GM12878 (cell line): ENCODE results near the gene SCYL3. TPM values are rescaled to one million over a fixed set of nuclear protein-coding genes. Genes with fewer than 3 reads are reported as not detected.

ENCODE experiments used
- ATAC-seq: fragments of 200-7000 bp; cut with Tn5 transposase; 3 replicates; pipeline ENCODE4 v1.9.1; 2020; ENCODE audit warnings: mild to moderate bottlenecking, moderate library complexity
- BruUV-seq: library from RNA; stranded (reverse); fragments of 400-500 nt; replicated peaks from 2 replicates; lab custom pipeline; 2021; lab: Mats Ljungman, UMichigan
- CTCF ChIA-PET: fragments of 300-600 bp; sonication (Branson Sonifier 250); formaldehyde crosslinking; extraction: SDS; loops from one replicate; lab custom pipeline; 2021; ENCODE audit warnings: inconsistent platforms; lab: Yijun Ruan, JAX
- POLR2A ChIA-PET: fragments of 350-600 bp; formaldehyde crosslinking; extraction: SDS; loops from one replicate; lab custom pipeline; 2021; ENCODE audit warnings: inconsistent platforms; lab: Charles Lee
- RAD21 ChIA-PET: fragments of 300-600 bp; sonication (Branson Sonifier 250); formaldehyde crosslinking; loops from one replicate; lab custom pipeline; 2023; ENCODE audit warnings: antibody characterized with exemption; ENCODE audit not compliant: unreplicated experiment; lab: Charles Lee
- SMC1A ChIA-PET: fragments of 300-600 bp; sonication (Branson Sonifier 250); formaldehyde crosslinking; loops from one replicate; lab custom pipeline; 2023; ENCODE audit not compliant: unreplicated experiment, uncharacterized antibody; lab: Charles Lee
- DNase-seq: peaks from one replicate; pipeline ENCODE4 v3.0.0-alpha.2; 2011; ENCODE audit warnings: low read depth, low spot score
- FAIRE-seq: peaks from 3 replicates; lab custom pipeline; 2011; peaks lifted over from hg19 to GRCh38; lab: Jason Lieb, UNC
- H2AFZ ChIP-seq: 2 replicates; pipeline ENCODE4 v1.6.0; 2011; ENCODE audit warnings: low read depth, low read length, control low read depth; ENCODE audit not compliant: control insufficient read depth
- H3K27ac ChIP-seq: 2 replicates; pipeline ENCODE4 v1.5.1; 2011; ENCODE audit warnings: control low read depth; ENCODE audit not compliant: control insufficient read depth, insufficient read depth
- H3K27me3 ChIP-seq, 2 experiments: replicated peaks in 1 of 2; 2 replicates each; pipeline versions ENCODE4 v1.6.0 to v1.6.1; 2011; ENCODE audit warnings: low read length in 1 of 2; ENCODE audit not compliant: control insufficient read depth in 2 of 2, insufficient read depth in 2 of 2
- H3K36me3 ChIP-seq, 2 experiments: 2 replicates each; pipeline ENCODE4 v1.5.1; 2011; ENCODE audit warnings: low read length in 1 of 2; ENCODE audit not compliant: control insufficient read depth in 2 of 2, insufficient read depth in 2 of 2
- H3K4me1 ChIP-seq: 2 replicates; pipeline ENCODE4 v1.6.1; 2011; ENCODE audit warnings: mild to moderate bottlenecking, low read length, moderate library complexity, mixed read lengths; ENCODE audit not compliant: control insufficient read depth, insufficient read depth
- H3K4me2 ChIP-seq: 2 replicates; pipeline ENCODE4 v1.6.0; 2011; ENCODE audit warnings: control low read depth; ENCODE audit not compliant: control insufficient read depth, insufficient read depth
- H3K4me3 ChIP-seq: fragments of 200-600 bp; sonication (generic); 2 replicates; pipeline ENCODE4 v1.5.1; 2016
- H3K79me2 ChIP-seq: 2 replicates; pipeline ENCODE4 v1.6.0; 2011; ENCODE audit warnings: low read length; ENCODE audit not compliant: control insufficient read depth, insufficient read depth
- H3K9ac ChIP-seq: 2 replicates; pipeline ENCODE4 v1.8.0; 2011; ENCODE audit warnings: low read length, control low read depth, mixed read lengths; ENCODE audit not compliant: control insufficient read depth, insufficient read depth
- H3K9me3 ChIP-seq: replicated peaks from 3 replicates; pipeline ENCODE4 v1.5.1; 2011; ENCODE audit warnings: mild to moderate bottlenecking, low read length; ENCODE audit not compliant: control insufficient read depth, insufficient read depth
- H4K20me1 ChIP-seq: 2 replicates; pipeline ENCODE4 v1.6.0; 2011; ENCODE audit not compliant: control insufficient read depth, insufficient read depth
- ATF7 ChIP-seq: fragments of 450-650 bp; IDR thresholded peaks from 2 replicates; pipeline ENCODE4 v1.6.1; 2016; ENCODE audit warnings: low read depth, mild to moderate bottlenecking
- CBFB ChIP-seq: IDR thresholded peaks from 2 replicates; pipeline ENCODE4 v1.6.1; 2016; ENCODE audit warnings: antibody characterized with exemption, low read depth
- IKZF2 ChIP-seq, 2 experiments: fragments of 450-650 bp; IDR thresholded peaks; 2 replicates each; pipeline ENCODE4 v1.6.1; 2017; ENCODE audit warnings: mild to moderate bottlenecking in 2 of 2, moderate library complexity in 2 of 2
- JUNB ChIP-seq: IDR thresholded peaks from 2 replicates; pipeline ENCODE4 v1.6.1; 2016; ENCODE audit warnings: antibody characterized with exemption, mild to moderate bottlenecking
- JUND ChIP-seq: IDR thresholded peaks from 2 replicates; pipeline ENCODE4 v1.6.1; 2012; ENCODE audit warnings: low read depth, mild to moderate bottlenecking, low read length, improper control_type of control experiment, moderate library complexity
- MAX ChIP-seq: IDR thresholded peaks from 2 replicates; pipeline ENCODE4 v1.6.1; 2012; ENCODE audit warnings: low read depth, low read length, improper control_type of control experiment
- PBX3 ChIP-seq: IDR thresholded peaks from 2 replicates; pipeline ENCODE4 v1.6.1; 2011; ENCODE audit warnings: mild to moderate bottlenecking, low read depth, low read length, moderate library complexity; ENCODE audit not compliant: insufficient replicate concordance
- POLR2A ChIP-seq: IDR thresholded peaks from 2 replicates; pipeline ENCODE4 v1.6.1; 2011; ENCODE audit warnings: low read depth, mild to moderate bottlenecking, low read length
- RCOR1 ChIP-seq: conservative IDR thresholded peaks from 2 replicates; pipeline ENCODE4 v1.6.1; 2012; ENCODE audit warnings: low read depth, low read length, improper control_type of control experiment
- SIN3A ChIP-seq: IDR thresholded peaks from 2 replicates; pipeline ENCODE4 v1.6.1; 2012; ENCODE audit warnings: low read depth, low read length, improper control_type of control experiment
- USF2 ChIP-seq: IDR thresholded peaks from 2 replicates; pipeline ENCODE4 v1.6.1; 2011; ENCODE audit warnings: low read depth, low read length, improper control_type of control experiment, borderline replicate concordance
- WRNIP1 ChIP-seq: IDR thresholded peaks from 2 replicates; pipeline ENCODE4 v1.6.1; 2011; ENCODE audit warnings: low read depth, low read length, improper control_type of control experiment, borderline replicate concordance
- YY1 ChIP-seq: IDR thresholded peaks from 2 replicates; pipeline ENCODE4 v1.6.1; 2011; ENCODE audit warnings: low read depth, mild to moderate bottlenecking, low read length
- ZNF622 ChIP-seq: fragments of 450-650 bp; IDR thresholded peaks from 2 replicates; pipeline ENCODE4 v1.6.1; 2017; ENCODE audit warnings: mild to moderate bottlenecking, inconsistent platforms
- ZSCAN29 ChIP-seq: fragments of 450-650 bp; IDR thresholded peaks from 2 replicates; pipeline ENCODE4 v1.6.1; 2017; ENCODE audit warnings: mild to moderate bottlenecking, moderate library complexity
- WGBS: methylation state at CpG from one replicate; pipeline ENCODE4 v1.1.6; 2016; ENCODE audit warnings: low lambda C conversion rate; ENCODE audit not compliant: insufficient replicate concordance, insufficient coverage; ENCODE audit errors: missing lambda C conversion rate; 5-methylcytosine and 5-hydroxymethylcytosine counted together
- in situ Hi-C: fragments of 300-500 bp; cut with MboI; formaldehyde crosslinking; loops from 9 replicates; pipeline ENCODE4 v1.14.3; 2018; ENCODE audit warnings: mixed read lengths
- intact Hi-C: fragments of 100-400 bp; cut with micrococcal nuclease; formaldehyde crosslinking; loops from one replicate; pipeline ENCODE4 v1.14.2; 2022; ENCODE audit not compliant: unreplicated experiment
- polyA plus RNA-seq, 11 experiments: library from polyadenylated mRNA; depleted of rRNA in 4 of 11; unstranded in 6 of 11; stranded (reverse) in 5 of 11; fragments of >200 nt; fragmentation: Nextera tagmentation in 4 of 11; fragmentation: Illumina TruSeq in 1 of 11; extraction: Ambion mirVana in 4 of 11; extraction: Trizol in 1 of 11; gene quantifications; 1 replicate in 1 of 11; 2 replicates in 10 of 11; pipeline versions ENCODE4 v1.2.1 to v1.2.3, GENCODE V29; 2011 to 2016; ENCODE audit warnings: inconsistent platforms in 2 of 11, missing spikeins in 2 of 11, low read depth in 1 of 11
- total RNA-seq, 4 experiments: library from RNA; depleted of rRNA in 3 of 4; stranded (reverse); fragments of >200 nt in 3 of 4; fragmentation: Illumina TruSeq in 1 of 4; extraction: Trizol in 1 of 4; gene quantifications; 2 replicates each; pipeline versions ENCODE4 v1.2.1 to v1.2.3, GENCODE V29; 2013 to 2021

Gene SCYL3
- total and polyA plus RNA-seq, 10 of the 15 experiments (the other 5 are each of a cell fraction or from before 2014, with no cell fraction given): 4.3 to 14.3 (median 10.3) TPM

- Histone ChIP-seq H3K27ac (no peak overlapping the region), H3K36me3 (no peaks in the 10 kb centered on the region; a peak in 2 of 4 replicates), H3K27me3 (no peaks in the 10 kb centered on the region), H3K9ac (no peak overlapping the region), H4K20me1 (no peaks in the 10 kb centered on the region), H3K9me3 (no peaks in the 10 kb centered on the region), H3K79me2 (no peaks in the 10 kb centered on the region), H3K4me2 (no peak overlapping the region), H3K4me3 (no peak overlapping the region), H3K4me1 (peaks cover 6% of the 10 kb centered on the region), H2AFZ (no peak overlapping the region)
- TF ChIP-seq USF2: no peak
- ChIA-PET CTCF (interaction anchor here (1.0 to 1.5 kb wide), 2 partner anchors 33 to 203 kb away, joined by 3 to 5 read pairs; no protein-coding TSS in a partner anchor), RAD21 (no interaction called here), SMC1A (interaction anchor here (10.5 kb wide), 1 partner anchor 29 kb away, joined by 165 read pairs; the partner anchor contains the start of gene SCYL3), POLR2A (no interaction called here)
- no TSS peak for BruUV-seq
- 93% methylated on average over 2 of the region's 2 CpGs for WGBS
- intact Hi-C loops (loop anchor here (10.0 kb wide), 1 partner anchor 761 kb away; no protein-coding TSS in a partner anchor), in situ Hi-C loops (loop anchor here (10.0 kb wide), 2 partner anchors 751 to 961 kb away; no protein-coding TSS in a partner anchor)
- no peak for DNase-seq
- no peak for ATAC-seq
- no peak for FAIRE-seq
Measured at GRCh38 chr1:169924063-169924462, 30.4 kb upstream of the SCYL3 start.

DNA sequence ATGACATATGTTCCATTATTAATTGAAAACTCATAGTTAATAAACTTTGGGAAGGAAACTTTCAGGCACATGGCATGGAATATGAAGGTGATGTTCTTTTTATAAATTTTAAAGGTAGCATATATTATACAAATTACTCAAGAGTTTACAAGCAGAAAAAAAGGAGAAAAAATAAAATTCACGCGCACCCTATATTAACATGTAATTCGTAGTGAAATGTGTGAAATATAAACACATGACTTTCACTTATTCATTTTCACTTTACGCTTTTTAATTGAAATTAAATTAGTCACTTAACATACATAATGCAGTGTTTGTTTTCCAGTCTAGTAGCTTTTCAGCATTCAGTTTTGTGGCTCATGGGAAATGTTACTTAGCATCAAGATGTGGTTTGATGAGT is 27.4 kb upstream of the SCYL3 start:
- Histone ChIP-seq H3K9me3 (no peaks in the 10 kb centered on the region), H3K27me3 (no peaks in the 10 kb centered on the region), H4K20me1 (no peaks in the 10 kb centered on the region), H3K36me3 (no peaks in the 10 kb centered on the region; a peak in 1 of 4 replicates), H3K4me1 (peaks cover 28% of the 10 kb centered on the region), H3K27ac (no peak overlapping the region), H3K4me2 (no peak overlapping the region), H3K79me2 (no peaks in the 10 kb centered on the region), H2AFZ (no peak overlapping the region), H3K9ac (no peak overlapping the region), H3K4me3 (no peak overlapping the region)
- BruUV-seq: no TSS peak
- intact Hi-C loops: loop anchor here (10.0 kb wide), 1 partner anchor 764 kb away; no protein-coding TSS in a partner anchor
- ATAC-seq (no peak), FAIRE-seq (no peak), DNase-seq (no peak)
- in situ Hi-C loops: loop anchor here (10.0 kb wide), 2 partner anchors 754 to 964 kb away; no protein-coding TSS in a partner anchor
- 89% methylated on average over 4 of the region's 4 CpGs for WGBS
- ChIA-PET CTCF (interaction anchor here (1.3 to 1.4 kb wide), 3 partner anchors 8 to 971 kb away, joined by 3 to 6 read pairs (median 3); no protein-coding TSS in a partner anchor), POLR2A (no interaction called here), SMC1A (interaction anchor here (1.0 to 10.5 kb wide), 4 partner anchors 13 to 294 kb away, joined by 3 to 165 read pairs (median 14); partner anchors contain the start of gene SCYL3), RAD21 (no interaction called here)
- TF ChIP-seq ATF7: no peak
- no peak for TF ChIP-seq SIN3A
- no peak for TF ChIP-seq CBFB
- no peak for TF ChIP-seq PBX3
- TF ChIP-seq RCOR1: no peak
- TF ChIP-seq JUND: no peak
- no peak for TF ChIP-seq POLR2A
- TF ChIP-seq WRNIP1: no peak
- no peak for TF ChIP-seq YY1
- no peak for TF ChIP-seq IKZF2 (IDR thresholded peaks at IDR 0.05)
- no peak for TF ChIP-seq ZNF622
- no peak for TF ChIP-seq JUNB
- no peak for TF ChIP-seq ZSCAN29
- no peak for TF ChIP-seq MAX
